Activated naive CD4-positive, alpha-beta T cell treated with anti-CD3 and anti-CD28 coated beads for 36 hours (primary cell): Measurements from ENCODE around the gene CDK9. TPM values are rescaled to one million over a fixed set of nuclear protein-coding genes. Genes with fewer than 3 reads are reported as not detected.

Experiments
- CTCF ChIA-PET: fragments of 350-600 bp; sonication (Branson Sonifier 250); formaldehyde crosslinking; loops from one replicate; lab custom pipeline; 2021; ENCODE audit warnings: antibody characterized with exemption; lab: Charles Lee
- DNase-seq: peaks from one replicate; pipeline ENCODE4 v3.0.0-alpha.2; 2020
- H3K27ac Mint-ChIP-seq: one replicate; pipeline ENCODE4 v1.8.0; 2021; ENCODE audit warnings: mild to moderate bottlenecking, mixed read lengths
- H3K27me3 Mint-ChIP-seq: one replicate; pipeline ENCODE4 v1.8.0; 2021; ENCODE audit warnings: low read depth, mixed read lengths
- H3K36me3 Mint-ChIP-seq: one replicate; pipeline ENCODE4 v1.8.0; 2021; ENCODE audit warnings: low read depth, mixed read lengths
- H3K4me1 Mint-ChIP-seq: one replicate; pipeline ENCODE4 v1.8.0; 2021; ENCODE audit warnings: low read depth, mixed read lengths
- H3K4me3 Mint-ChIP-seq: one replicate; pipeline ENCODE4 v1.8.0; 2021; ENCODE audit warnings: mild to moderate bottlenecking, moderate library complexity, mixed read lengths
- H3K9me3 Mint-ChIP-seq: one replicate; pipeline ENCODE4 v1.8.0; 2021; ENCODE audit warnings: mixed read lengths
- intact Hi-C: fragments of 100-400 bp; cut with micrococcal nuclease; formaldehyde crosslinking; loops from one replicate; pipeline ENCODE4 v1.15.1; 2023
- total RNA-seq, 2 experiments: library from RNA; stranded (reverse); gene quantifications; one replicate each; pipeline ENCODE4 v1.2.3, GENCODE V29; 2021

The CDK9 gene
- total RNA-seq, 2 experiments from 2014 or later, result 64.6 to 73.6 TPM

- H3K36me3 Mint-ChIP-seq, result peaks cover 4% of the 10 kb centered on the region
- H3K4me1 Mint-ChIP-seq, result peaks cover 31% of the 10 kb centered on the region
- intact Hi-C loops, result no loop called here
- DNase-seq, result no peak
- H3K9me3 Mint-ChIP-seq, result no peaks in the 10 kb centered on the region
- no peaks in the 10 kb centered on the region for H3K27me3 Mint-ChIP-seq
- CTCF ChIA-PET, result interaction anchor here (0.6 to 1.2 kb wide), 6 partner anchors 9 to 711 kb away, joined by 3 to 4 read pairs (median 3); no protein-coding TSS in a partner anchor
- peak overlapping the region; percentile 52 for H3K4me3 Mint-ChIP-seq
- no peak overlapping the region for H3K27ac Mint-ChIP-seq
Observed at GRCh38 chr9:127796852-127797370, 11.1 kb downstream of the CDK9 start.

- Mint-ChIP-seq H3K36me3 (peaks cover 7% of the 10 kb centered on the region), H3K4me3 (peak overlapping the region; percentile 96), H3K4me1 (peaks cover 36% of the 10 kb centered on the region), H3K27ac (peak overlapping the region; percentile 70), H3K9me3 (no peaks in the 10 kb centered on the region), H3K27me3 (no peaks in the 10 kb centered on the region)
- CTCF ChIA-PET, result interaction anchor here (0.6 to 1.1 kb wide), 2 partner anchors 10 to 115 kb away, joined by 3 read pairs; partner anchors contain the start of gene ST6GALNAC4
- DNase-seq, result no peak
- intact Hi-C loops, result loop anchor here (1.0 to 5.0 kb wide), 6 partner anchors 17 to 358 kb away; partner anchors contain the start of genes BBLN, ST6GALNAC4 and TOR2A
Observed at GRCh38 chr9:127801955-127802575, 16.2 kb downstream of the CDK9 start.

- intact Hi-C loops, result loop anchor here (1.0 to 5.0 kb wide), 6 partner anchors 18 to 357 kb away; partner anchors contain the start of genes BBLN, ST6GALNAC4 and TOR2A
Observed at GRCh38 chr9:127802576-127803443, 17.0 kb downstream of the CDK9 start, which contains the start of gene FPGS. FPGS (plus strand) TSS chr9:127802882; CDS start chr9:127802925, 43 bp downstream.

GRCh38 chr9:127803507-127804352, 17.9 kb downstream of the CDK9 start:
- H3K4me3 Mint-ChIP-seq, result peak overlapping the region; percentile 96
- H3K9me3 Mint-ChIP-seq, result no peaks in the 10 kb centered on the region
- intact Hi-C loops, result loop anchor here (2.0 to 5.0 kb wide), 2 partner anchors 64 to 113 kb away; partner anchors contain the start of gene ST6GALNAC4
- H3K27ac Mint-ChIP-seq, result peak overlapping the region; percentile 84
- H3K27me3 Mint-ChIP-seq, result no peaks in the 10 kb centered on the region
- H3K36me3 Mint-ChIP-seq, result peaks cover 11% of the 10 kb centered on the region
- H3K4me1 Mint-ChIP-seq, result peaks cover 29% of the 10 kb centered on the region
- DNase-seq, result no peak
- CTCF ChIA-PET, result interaction anchor here (2.5 kb wide), 1 partner anchor 69 kb away, joined by 8 read pairs; the partner anchor contains the start of gene TOR2A

More at GRCh38 chr9:127802576-127803443, 17.0 kb downstream of the CDK9 start, which contains the start of gene FPGS:
- no peaks in the 10 kb centered on the region for H3K27me3 Mint-ChIP-seq
- no peaks in the 10 kb centered on the region for H3K9me3 Mint-ChIP-seq
- H3K4me3 Mint-ChIP-seq, result peak within 1 kb of the TSS; percentile 96
- CTCF ChIA-PET, result no interaction called here
- DNase-seq, result peak; percentile 92
- peak within 1 kb of the TSS; percentile 84 for H3K27ac Mint-ChIP-seq
- peaks cover 29% of the 10 kb centered on the region for H3K4me1 Mint-ChIP-seq
- H3K36me3 Mint-ChIP-seq, result peaks cover 11% of the 10 kb centered on the region

GRCh38 chr9:127805620-127806019, 19.8 kb downstream of the CDK9 start:
- H3K36me3 Mint-ChIP-seq, result peaks cover 17% of the 10 kb centered on the region

GRCh38 chr9:127806871-127807270, 21.0 kb downstream of the CDK9 start:
- H3K27ac Mint-ChIP-seq, result no peak overlapping the region
- no peaks in the 10 kb centered on the region for H3K9me3 Mint-ChIP-seq
- peaks cover 22% of the 10 kb centered on the region for H3K4me1 Mint-ChIP-seq
- H3K4me3 Mint-ChIP-seq, result no peak overlapping the region
- CTCF ChIA-PET, result no interaction called here
- no peak for DNase-seq
- H3K27me3 Mint-ChIP-seq, result no peaks in the 10 kb centered on the region
- peaks cover 19% of the 10 kb centered on the region for H3K36me3 Mint-ChIP-seq
- intact Hi-C loops, result no loop called here

More at GRCh38 chr9:127805620-127806019, 19.8 kb downstream of the CDK9 start:
- intact Hi-C loops, result no loop called here
- Mint-ChIP-seq H3K4me1 (peaks cover 29% of the 10 kb centered on the region), H3K27ac (no peak overlapping the region), H3K27me3 (no peaks in the 10 kb centered on the region), H3K4me3 (no peak overlapping the region), H3K9me3 (no peaks in the 10 kb centered on the region)
- CTCF ChIA-PET, result interaction anchor here (0.7 to 2.5 kb wide), 4 partner anchors 8 to 310 kb away, joined by 3 to 8 read pairs (median 7); partner anchors contain the start of gene TOR2A
- peak; percentile 52 for DNase-seq

- Mint-ChIP-seq H3K27ac (no peak overlapping the region), H3K4me3 (no peak overlapping the region), H3K27me3 (no peaks in the 10 kb centered on the region), H3K4me1 (peaks cover 14% of the 10 kb centered on the region), H3K9me3 (no peaks in the 10 kb centered on the region), H3K36me3 (peaks cover 16% of the 10 kb centered on the region)
- intact Hi-C loops, result no loop called here
- CTCF ChIA-PET, result interaction anchor here (1.2 to 1.5 kb wide), 2 partner anchors 30 to 61 kb away, joined by 3 read pairs; no protein-coding TSS in a partner anchor
- no peak for DNase-seq
Observed at GRCh38 chr9:127808347-127809001, 22.6 kb downstream of the CDK9 start.

GRCh38 chr9:127809002-127809539, 23.2 kb downstream of the CDK9 start:
- Mint-ChIP-seq H3K36me3 (peaks cover 16% of the 10 kb centered on the region), H3K9me3 (no peaks in the 10 kb centered on the region), H3K27ac (no peak overlapping the region), H3K4me1 (peaks cover 9% of the 10 kb centered on the region), H3K4me3 (no peak overlapping the region), H3K27me3 (no peaks in the 10 kb centered on the region)
- no peak for DNase-seq
- intact Hi-C loops, result no loop called here
- CTCF ChIA-PET, result interaction anchor here (1.2 to 1.5 kb wide), 2 partner anchors 29 to 61 kb away, joined by 3 read pairs; no protein-coding TSS in a partner anchor

GRCh38 chr9:127809540-127810377, 23.9 kb downstream of the CDK9 start:
- no peaks in the 10 kb centered on the region for H3K27me3 Mint-ChIP-seq
- H3K27ac Mint-ChIP-seq, result no peak overlapping the region
- H3K4me1 Mint-ChIP-seq, result peaks cover 2% of the 10 kb centered on the region
- CTCF ChIA-PET, result interaction anchor here (1.5 kb wide), 1 partner anchor 29 kb away, joined by 3 read pairs; no protein-coding TSS in a partner anchor
- H3K9me3 Mint-ChIP-seq, result no peaks in the 10 kb centered on the region
- DNase-seq, result no peak
- intact Hi-C loops, result no loop called here
- peaks cover 19% of the 10 kb centered on the region for H3K36me3 Mint-ChIP-seq
- no peak overlapping the region for H3K4me3 Mint-ChIP-seq
